NCI-H345 treated with DMSO at 0.1 percent for 48 hours (cell line): ENCODE data around the gene CEBPE.

Experiments used
- DNase-seq: peaks from one replicate; lab custom pipeline; 2025; ENCODE audit not compliant: unreplicated experiment; lab: John Stamatoyannopoulos, UW

Gene CEBPE

GRCh38 chr14:23085458-23085857 is 33.6 kb downstream of the CEBPE start:
- no peak for DNase-seq

GRCh38 chr14:23080474-23080873 is 38.6 kb downstream of the CEBPE start:
- DNase-seq = no peak

- no peak for DNase-seq
Measured at GRCh38 chr14:23079716-23080115, 39.3 kb downstream of the CEBPE start.

GRCh38 chr14:23078692-23079116 is 40.4 kb downstream of the CEBPE start:
- no peak for DNase-seq

GRCh38 chr14:23077962-23078361 is 41.1 kb downstream of the CEBPE start:
- DNase-seq = no peak

GRCh38 chr14:23076785-23077408 is 42.2 kb downstream of the CEBPE start:
- DNase-seq = no peak

- DNase-seq = no peak
Measured at GRCh38 chr14:23074906-23075305, 44.1 kb downstream of the CEBPE start.

GRCh38 chr14:23071921-23072539 is 47.0 kb downstream of the CEBPE start:
- no peak for DNase-seq

- DNase-seq = no peak
Measured at GRCh38 chr14:23071244-23071920, 47.7 kb downstream of the CEBPE start.

- no peak for DNase-seq
Measured at GRCh38 chr14:23070262-23071129, 48.6 kb downstream of the CEBPE start.

GRCh38 chr14:23069413-23069806 is 49.6 kb downstream of the CEBPE start:
- DNase-seq = no peak

GRCh38 chr14:23068789-23069412 is 50.2 kb downstream of the CEBPE start:
- no peak for DNase-seq

GRCh38 chr14:23067847-23068788 is 50.9 kb downstream of the CEBPE start:
- DNase-seq = no peak
